Dendritic cell treated with granulocyte-macrophage colony-stimulating factor and Interleukin-4, amounts not matched to agents 40 ng/mL and 50 ng/mL, for 4 days (primary cell): ENCODE data around the gene MRPL43.

Experiments
- H3K27ac Mint-ChIP-seq: one replicate; pipeline ENCODE4 v1.8.0; 2022; ENCODE audit warnings: mild to moderate bottlenecking, mixed read lengths
- H3K27me3 Mint-ChIP-seq: one replicate; pipeline ENCODE4 v1.8.0; 2022; ENCODE audit warnings: mild to moderate bottlenecking, mixed read lengths
- H3K36me3 Mint-ChIP-seq: one replicate; pipeline ENCODE4 v1.8.0; 2022; ENCODE audit warnings: low read depth, mixed read lengths
- H3K4me1 Mint-ChIP-seq: one replicate; pipeline ENCODE4 v1.8.0; 2022; ENCODE audit warnings: low read depth, mixed read lengths
- H3K4me3 Mint-ChIP-seq: one replicate; pipeline ENCODE4 v1.8.0; 2022; ENCODE audit warnings: mild to moderate bottlenecking, moderate library complexity, mixed read lengths
- H3K9me3 Mint-ChIP-seq: one replicate; pipeline ENCODE4 v1.8.0; 2022; ENCODE audit warnings: mixed read lengths
- intact Hi-C: fragments of 100-400 bp; cut with micrococcal nuclease; formaldehyde crosslinking; loops from one replicate; pipeline ENCODE4 v1.15.0; 2022

Gene MRPL43

GRCh38 chr10:100967332-100967731, 20.0 kb downstream of the MRPL43 start:
- Mint-ChIP-seq H3K4me3 (no peak overlapping the region), H3K36me3 (peaks cover 37% of the 10 kb centered on the region), H3K9me3 (no peaks in the 10 kb centered on the region), H3K4me1 (peaks cover 27% of the 10 kb centered on the region), H3K27ac (no peak overlapping the region), H3K27me3 (peaks cover 23% of the 10 kb centered on the region)
- intact Hi-C loops, result loop anchor here (10.0 kb wide), 1 partner anchor 47 kb away; no protein-coding TSS in a partner anchor

- H3K36me3 Mint-ChIP-seq, result peaks cover 41% of the 10 kb centered on the region
- peaks cover 23% of the 10 kb centered on the region for H3K27me3 Mint-ChIP-seq
- peaks cover 27% of the 10 kb centered on the region for H3K4me1 Mint-ChIP-seq
- H3K9me3 Mint-ChIP-seq, result no peaks in the 10 kb centered on the region
- H3K4me3 Mint-ChIP-seq, result no peak overlapping the region
- H3K27ac Mint-ChIP-seq, result no peak overlapping the region
- intact Hi-C loops, result loop anchor here (10.0 kb wide), 1 partner anchor 48 kb away; no protein-coding TSS in a partner anchor
Observed at GRCh38 chr10:100966887-100967286, 20.4 kb downstream of the MRPL43 start.

GRCh38 chr10:100965820-100966219, 21.5 kb downstream of the MRPL43 start:
- peaks cover 46% of the 10 kb centered on the region for H3K36me3 Mint-ChIP-seq
- H3K27me3 Mint-ChIP-seq, result peaks cover 23% of the 10 kb centered on the region
- H3K4me3 Mint-ChIP-seq, result no peak overlapping the region
- no peaks in the 10 kb centered on the region for H3K9me3 Mint-ChIP-seq
- H3K4me1 Mint-ChIP-seq, result peaks cover 27% of the 10 kb centered on the region
- intact Hi-C loops, result loop anchor here (10.0 kb wide), 1 partner anchor 49 kb away; no protein-coding TSS in a partner anchor
- no peak overlapping the region for H3K27ac Mint-ChIP-seq

- Mint-ChIP-seq H3K4me1 (peaks cover 28% of the 10 kb centered on the region), H3K4me3 (no peak overlapping the region), H3K36me3 (peaks cover 61% of the 10 kb centered on the region), H3K27me3 (peaks cover 6% of the 10 kb centered on the region), H3K27ac (no peak overlapping the region), H3K9me3 (no peaks in the 10 kb centered on the region)
- intact Hi-C loops, result loop anchor here (10.0 kb wide), 1 partner anchor 51 kb away; no protein-coding TSS in a partner anchor
Observed at GRCh38 chr10:100963826-100964225, 23.5 kb downstream of the MRPL43 start.

GRCh38 chr10:100962351-100963080, 24.8 kb downstream of the MRPL43 start:
- Mint-ChIP-seq H3K36me3 (peaks cover 70% of the 10 kb centered on the region), H3K27ac (no peak overlapping the region), H3K9me3 (no peaks in the 10 kb centered on the region), H3K4me3 (no peak overlapping the region), H3K4me1 (peaks cover 19% of the 10 kb centered on the region), H3K27me3 (no peaks in the 10 kb centered on the region)
- intact Hi-C loops, result loop anchor here (10.0 kb wide), 1 partner anchor 52 kb away; no protein-coding TSS in a partner anchor

GRCh38 chr10:100960251-100960650, 27.0 kb downstream of the MRPL43 start:
- Mint-ChIP-seq H3K36me3 (peaks cover 85% of the 10 kb centered on the region), H3K27me3 (no peaks in the 10 kb centered on the region), H3K4me1 (peaks cover 16% of the 10 kb centered on the region), H3K9me3 (no peaks in the 10 kb centered on the region), H3K27ac (no peak overlapping the region), H3K4me3 (no peak overlapping the region)
- intact Hi-C loops, result loop anchor here (10.0 kb wide), 1 partner anchor 55 kb away; no protein-coding TSS in a partner anchor

GRCh38 chr10:100948916-100949315, 38.4 kb downstream of the MRPL43 start:
- Mint-ChIP-seq H3K27me3 (no peaks in the 10 kb centered on the region), H3K4me1 (no peaks in the 10 kb centered on the region), H3K9me3 (no peaks in the 10 kb centered on the region), H3K4me3 (no peak overlapping the region), H3K27ac (no peak overlapping the region), H3K36me3 (peaks cover 88% of the 10 kb centered on the region)
- intact Hi-C loops, result no loop called here

GRCh38 chr10:100945754-100946153, 41.5 kb downstream of the MRPL43 start:
- H3K36me3 Mint-ChIP-seq, result peaks cover 94% of the 10 kb centered on the region
- no peak overlapping the region for H3K4me3 Mint-ChIP-seq
- H3K27me3 Mint-ChIP-seq, result no peaks in the 10 kb centered on the region
- H3K9me3 Mint-ChIP-seq, result no peaks in the 10 kb centered on the region
- H3K27ac Mint-ChIP-seq, result no peak overlapping the region
- intact Hi-C loops, result no loop called here
- H3K4me1 Mint-ChIP-seq, result no peaks in the 10 kb centered on the region

- no peaks in the 10 kb centered on the region for H3K9me3 Mint-ChIP-seq
- H3K4me1 Mint-ChIP-seq, result no peaks in the 10 kb centered on the region
- intact Hi-C loops, result no loop called here
- H3K4me3 Mint-ChIP-seq, result no peak overlapping the region
- H3K27ac Mint-ChIP-seq, result no peak overlapping the region
- no peaks in the 10 kb centered on the region for H3K27me3 Mint-ChIP-seq
- H3K36me3 Mint-ChIP-seq, result peaks cover 94% of the 10 kb centered on the region
Observed at GRCh38 chr10:100943508-100943907, 43.8 kb downstream of the MRPL43 start.

GRCh38 chr10:100942229-100942628, 45.1 kb downstream of the MRPL43 start:
- Mint-ChIP-seq H3K27me3 (no peaks in the 10 kb centered on the region), H3K9me3 (no peaks in the 10 kb centered on the region), H3K27ac (no peak overlapping the region), H3K4me3 (no peak overlapping the region), H3K36me3 (peaks cover 97% of the 10 kb centered on the region), H3K4me1 (no peaks in the 10 kb centered on the region)
- intact Hi-C loops, result no loop called here

GRCh38 chr10:100939763-100940344, 47.4 kb downstream of the MRPL43 start:
- intact Hi-C loops, result no loop called here
- no peaks in the 10 kb centered on the region for H3K27me3 Mint-ChIP-seq
- no peak overlapping the region for H3K27ac Mint-ChIP-seq
- H3K4me1 Mint-ChIP-seq, result no peaks in the 10 kb centered on the region
- H3K9me3 Mint-ChIP-seq, result no peaks in the 10 kb centered on the region
- peaks cover 99% of the 10 kb centered on the region for H3K36me3 Mint-ChIP-seq
- no peak overlapping the region for H3K4me3 Mint-ChIP-seq
